Brain microvascular endothelial cell (primary cell): ENCODE results near the gene RUBCNL.

Source experiments
- DNase-seq: peaks from one replicate; pipeline ENCODE4 v3.0.0-alpha.2; 2020
- H3K27ac ChIP-seq: fragments of 250-450 bp; sonication (Bioruptor Pico); 2 replicates; pipeline ENCODE4 v1.5.1; 2020; ENCODE audit warnings: mild to moderate bottlenecking, moderate library complexity
- H3K27me3 ChIP-seq: fragments of 250-450 bp; sonication (Bioruptor Pico); replicated peaks from 2 replicates; pipeline ENCODE4 v1.5.1; 2020; ENCODE audit warnings: mild to moderate bottlenecking
- H3K36me3 ChIP-seq: fragments of 250-450 bp; sonication (Bioruptor Pico); replicated peaks from 2 replicates; pipeline ENCODE4 v1.5.1; 2020; ENCODE audit warnings: mild to moderate bottlenecking
- H3K4me3 ChIP-seq: 2 replicates; pipeline ENCODE4 v1.5.1; 2011; ENCODE audit warnings: low read depth, mild to moderate bottlenecking, control low read depth, low read length, moderate library complexity
- CTCF ChIP-seq: IDR thresholded peaks from 2 replicates; pipeline ENCODE4 v1.5.1; 2011; ENCODE audit warnings: low read depth, mild to moderate bottlenecking, moderate library complexity, low read length, control low read depth, inconsistent platforms; ENCODE audit errors: missing control alignments
- in situ Hi-C: cut with HindIII; loops from 2 replicates; pipeline ENCODE4 v1.10.0; 2017; ENCODE audit warnings: low sequenced_read_pairs, low pct_ligation_motif_present

Gene RUBCNL

GRCh38 chr13:46304546-46304945 is 82.5 kb downstream of the RUBCNL start:
- in situ Hi-C loops, result no loop called here
- no peak overlapping the region for H3K27ac ChIP-seq

DNA sequence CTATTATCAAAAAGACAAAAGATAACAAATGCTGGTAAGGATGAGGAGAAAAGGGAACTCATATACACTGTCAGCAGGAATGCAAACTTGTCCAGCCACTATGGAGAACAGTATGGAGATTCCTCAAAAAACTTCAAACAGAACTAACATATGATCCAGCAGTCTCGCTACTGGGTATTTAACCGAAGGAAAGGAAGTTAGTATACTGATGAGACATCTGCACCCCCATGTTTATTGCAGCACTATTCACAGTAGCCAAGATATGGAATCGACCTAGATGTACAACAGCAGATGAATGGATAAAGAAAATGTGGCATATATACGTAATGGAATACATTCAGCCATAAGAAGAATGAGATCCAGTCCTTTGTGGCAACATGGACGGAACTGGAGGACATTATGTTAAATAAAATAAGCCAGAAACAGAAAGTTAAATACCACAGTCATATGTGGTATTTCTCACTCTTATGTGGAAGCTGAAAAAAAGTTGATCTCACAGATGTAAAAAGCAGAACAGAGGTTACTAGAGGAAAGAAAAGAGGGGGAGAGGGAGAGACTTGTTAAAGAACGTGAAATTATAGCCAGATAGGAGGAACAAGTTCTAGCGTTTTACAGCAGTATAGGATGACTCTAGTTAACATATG is 83.2 kb downstream of the RUBCNL start:
- in situ Hi-C loops, result no loop called here
- H3K36me3 ChIP-seq, result no peaks in the 10 kb centered on the region
- no peak for DNase-seq
- no peak overlapping the region for H3K27ac ChIP-seq
- TF ChIP-seq CTCF, result no peak
- H3K27me3 ChIP-seq, result no peaks in the 10 kb centered on the region
- no peak overlapping the region for H3K4me3 ChIP-seq

More at GRCh38 chr13:46304546-46304945, 82.5 kb downstream of the RUBCNL start:
- Histone ChIP-seq H3K36me3 (no peaks in the 10 kb centered on the region), H3K4me3 (no peak overlapping the region), H3K27me3 (no peaks in the 10 kb centered on the region)
- no peak for TF ChIP-seq CTCF
- DNase-seq, result no peak

DNA sequence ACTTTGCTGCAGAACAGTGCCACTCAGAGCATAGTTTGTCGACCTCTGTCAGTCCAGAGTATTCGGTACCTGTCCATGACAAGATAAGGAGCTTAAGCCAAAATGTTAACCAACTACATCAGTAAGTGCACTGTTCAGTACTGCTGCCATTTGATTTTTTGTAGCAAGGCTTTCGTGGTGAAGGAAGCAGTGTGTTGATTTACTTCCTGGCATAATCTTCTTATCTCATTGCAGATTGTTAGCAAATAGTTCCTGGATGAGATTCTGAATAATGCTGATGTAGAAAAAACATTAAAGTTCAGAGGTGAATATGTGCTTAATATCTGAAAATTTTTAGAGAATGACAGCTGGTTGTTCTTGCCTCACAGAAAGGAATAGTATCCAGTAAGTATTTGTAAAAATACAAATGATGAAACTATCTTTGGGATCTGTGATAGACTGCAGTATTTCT is 89.7 kb downstream of the RUBCNL start:
- peak; percentile 34 for DNase-seq
- Histone ChIP-seq H3K4me3 (no peak overlapping the region), H3K27ac (peak overlapping the region; percentile 88), H3K36me3 (no peaks in the 10 kb centered on the region), H3K27me3 (no peaks in the 10 kb centered on the region)
- in situ Hi-C loops, result no loop called here
- no peak for TF ChIP-seq CTCF

GRCh38 chr13:46296921-46297320 is 90.1 kb downstream of the RUBCNL start:
- Histone ChIP-seq H3K27me3 (no peaks in the 10 kb centered on the region), H3K27ac (peak overlapping the region; percentile 88), H3K36me3 (no peaks in the 10 kb centered on the region), H3K4me3 (no peak overlapping the region)
- peak; percentile 24 for TF ChIP-seq CTCF
- in situ Hi-C loops, result no loop called here
- DNase-seq, result peak; percentile 72

GRCh38 chr13:46296115-46296822 is 90.8 kb downstream of the RUBCNL start:
- TF ChIP-seq CTCF, result no peak
- no peak overlapping the region for H3K4me3 ChIP-seq
- in situ Hi-C loops, result no loop called here

More at GRCh38 chr13:46296115-46296822, 90.8 kb downstream of the RUBCNL start:
- DNase-seq, result peak; percentile 74
- Histone ChIP-seq H3K27ac (peak overlapping the region; percentile 88), H3K36me3 (no peaks in the 10 kb centered on the region), H3K27me3 (no peaks in the 10 kb centered on the region)
